MCF 10A (cell line): ENCODE measurements around the gene SPECC1L. TPM values are rescaled to one million over a fixed set of nuclear protein-coding genes. Genes with fewer than 3 reads are reported as not detected.
"Not testable (repeated sequence)": the region's sequence is repeated elsewhere in the genome, so short reads cannot be mapped to it uniquely, and the experiment has no call there.

Source experiments
- BruUV-seq: library from RNA; stranded (reverse); fragments of 400-500 nt; replicated peaks from 2 replicates; lab custom pipeline; 2021; lab: Mats Ljungman, UMichigan
- CTCF ChIA-PET: fragments of 300-600 bp; sonication (Branson Sonifier 250); formaldehyde crosslinking; extraction: SDS; loops from one replicate; lab custom pipeline; 2021; ENCODE audit warnings: antibody characterized with exemption, inconsistent platforms; lab: Yijun Ruan, JAX
- POLR2A ChIA-PET: fragments of 300-600, 350-650 bp; sonication (Branson Sonifier 250); formaldehyde crosslinking; extraction: SDS; loops from one replicate; lab custom pipeline; 2020; ENCODE audit warnings: antibody characterized with exemption, inconsistent platforms; lab: Yijun Ruan, JAX
- DNase-seq: peaks from one replicate; pipeline ENCODE4 v3.0.0-alpha.2; 2018; ENCODE audit not compliant: unreplicated experiment
- H3K27ac Mint-ChIP-seq: one replicate; pipeline ENCODE4 v1.8.0; 2022; ENCODE audit warnings: mild to moderate bottlenecking, low read depth, mixed read lengths; ENCODE audit not compliant: unreplicated experiment
- H3K27me3 Mint-ChIP-seq: one replicate; pipeline ENCODE4 v1.8.0; 2022; ENCODE audit warnings: mixed read lengths; ENCODE audit not compliant: insufficient read depth, unreplicated experiment
- H3K36me3 Mint-ChIP-seq: one replicate; pipeline ENCODE4 v1.8.0; 2022; ENCODE audit warnings: mild to moderate bottlenecking, moderate library complexity, mixed read lengths; ENCODE audit not compliant: insufficient read depth, unreplicated experiment
- H3K4me1 Mint-ChIP-seq: one replicate; pipeline ENCODE4 v1.8.0; 2022; ENCODE audit warnings: mixed read lengths; ENCODE audit not compliant: insufficient read depth, unreplicated experiment
- H3K4me3 Mint-ChIP-seq: one replicate; pipeline ENCODE4 v1.8.0; 2022; ENCODE audit warnings: mild to moderate bottlenecking, moderate library complexity, mixed read lengths; ENCODE audit not compliant: unreplicated experiment
- H3K9me3 Mint-ChIP-seq: one replicate; pipeline ENCODE4 v1.8.0; 2022; ENCODE audit warnings: mixed read lengths; ENCODE audit not compliant: unreplicated experiment
- CTCF ChIP-seq: fragments of 200-600 bp; IDR thresholded peaks from one replicate; pipeline ENCODE4 v1.8.0; 2022; ENCODE audit warnings: antibody characterized with exemption, mild to moderate bottlenecking; ENCODE audit not compliant: unreplicated experiment
- intact Hi-C: fragments of 100-400 bp; cut with micrococcal nuclease; formaldehyde crosslinking; loops from 2 replicates; pipeline ENCODE4 v1.14.1; 2022
- total RNA-seq: library from RNA; stranded (reverse); gene quantifications from 2 replicates; pipeline ENCODE4 v1.2.3, GENCODE V29; 2022

SPECC1L gene
- total RNA-seq, 1 experiment from 2014 or later, result 60.4 TPM

DNA sequence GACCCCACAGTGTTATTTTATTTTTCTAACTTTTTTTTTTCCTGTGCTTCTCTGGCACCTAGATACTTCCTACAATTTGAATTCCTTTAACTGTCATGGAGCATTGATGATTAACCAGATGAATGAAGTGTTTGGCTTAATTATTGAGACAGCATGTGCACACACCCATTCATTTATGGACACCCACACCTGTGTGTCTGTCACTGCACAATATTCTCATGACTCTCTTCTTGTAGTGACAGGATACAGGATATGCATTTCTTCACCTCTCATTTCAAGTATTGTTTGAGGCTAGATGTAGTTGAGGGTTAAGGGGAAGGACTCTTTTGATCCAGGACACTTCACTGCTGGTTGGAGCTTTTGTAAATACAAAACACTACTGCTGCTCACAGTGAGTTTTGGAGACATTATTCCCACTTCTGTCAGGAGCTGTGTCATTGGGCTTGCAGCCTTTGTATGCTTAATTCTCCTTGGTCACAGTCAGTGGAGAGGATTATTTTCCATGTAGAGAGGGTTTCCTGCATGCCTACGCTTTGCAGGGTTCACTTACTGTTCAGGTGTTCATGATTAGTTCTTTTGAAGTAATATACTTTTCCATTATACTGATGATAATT is 33.5 kb downstream of the SPECC1L start:
- Mint-ChIP-seq H3K36me3 (peaks cover 50% of the 10 kb centered on the region), H3K4me1 (peaks cover 27% of the 10 kb centered on the region), H3K27me3 (no peaks in the 10 kb centered on the region), H3K4me3 (peak overlapping the region; percentile 43), H3K9me3 (no peaks in the 10 kb centered on the region), H3K27ac (no peak overlapping the region)
- ChIA-PET POLR2A (interaction anchor here (0.6 to 1.6 kb wide), 3 partner anchors 19 to 410 kb away, joined by 3 to 5 read pairs (median 4); partner anchors contain the start of gene MIF), CTCF (no interaction called here)
- BruUV-seq, result TSS peak; percentile 19
- intact Hi-C loops, result no loop called here
- TF ChIP-seq CTCF, result no peak
- no peak for DNase-seq

DNA sequence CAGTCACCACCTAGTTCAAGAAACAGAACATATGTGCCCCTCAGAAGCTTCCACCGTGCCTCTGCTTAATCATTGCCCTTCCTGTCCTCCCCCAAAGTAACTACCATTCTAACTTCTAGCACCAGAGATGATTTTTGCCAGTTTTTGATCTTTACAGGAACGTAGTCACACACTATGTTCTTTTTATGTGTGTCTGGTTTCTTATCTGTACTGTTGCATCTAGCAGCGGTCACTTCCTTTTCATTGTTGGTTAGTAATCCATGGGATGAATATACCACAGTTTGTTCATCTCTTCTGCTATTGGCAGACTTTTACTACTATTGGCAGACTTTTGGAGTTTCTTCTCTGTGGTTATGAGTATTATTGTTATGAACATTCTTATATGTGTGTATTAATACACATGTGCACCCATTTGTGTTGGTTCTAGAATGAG is 34.6 kb downstream of the SPECC1L start:
- Mint-ChIP-seq H3K27me3 (no peaks in the 10 kb centered on the region), H3K4me1 (peaks cover 23% of the 10 kb centered on the region), H3K4me3 (no peak overlapping the region), H3K9me3 (no peaks in the 10 kb centered on the region), H3K27ac (peak overlapping the region; percentile 2), H3K36me3 (peaks cover 49% of the 10 kb centered on the region)
- ChIA-PET CTCF (interaction anchor here (1.3 kb wide), 1 partner anchor 16 kb away, joined by 4 read pairs; no protein-coding TSS in a partner anchor), POLR2A (interaction anchor here (0.8 to 1.6 kb wide), 2 partner anchors 14 to 20 kb away, joined by 3 to 5 read pairs; no protein-coding TSS in a partner anchor)
- no TSS peak for BruUV-seq
- no peak for TF ChIP-seq CTCF
- intact Hi-C loops, result no loop called here
- DNase-seq, result no peak

- H3K9me3 Mint-ChIP-seq, result no peaks in the 10 kb centered on the region
- H3K4me1 Mint-ChIP-seq, result peaks cover 6% of the 10 kb centered on the region
- ChIA-PET CTCF (no interaction called here), POLR2A (no interaction called here)
- no peak overlapping the region for H3K4me3 Mint-ChIP-seq
- intact Hi-C loops, result no loop called here
- TF ChIP-seq CTCF, result no peak
- H3K27ac Mint-ChIP-seq, result no peak overlapping the region
- BruUV-seq, result no TSS peak
- H3K36me3 Mint-ChIP-seq, result peaks cover 55% of the 10 kb centered on the region
- no peaks in the 10 kb centered on the region for H3K27me3 Mint-ChIP-seq
- DNase-seq, result no peak
Measured at GRCh38 chr22:24310969-24311368, 40.3 kb downstream of the SPECC1L start.

DNA sequence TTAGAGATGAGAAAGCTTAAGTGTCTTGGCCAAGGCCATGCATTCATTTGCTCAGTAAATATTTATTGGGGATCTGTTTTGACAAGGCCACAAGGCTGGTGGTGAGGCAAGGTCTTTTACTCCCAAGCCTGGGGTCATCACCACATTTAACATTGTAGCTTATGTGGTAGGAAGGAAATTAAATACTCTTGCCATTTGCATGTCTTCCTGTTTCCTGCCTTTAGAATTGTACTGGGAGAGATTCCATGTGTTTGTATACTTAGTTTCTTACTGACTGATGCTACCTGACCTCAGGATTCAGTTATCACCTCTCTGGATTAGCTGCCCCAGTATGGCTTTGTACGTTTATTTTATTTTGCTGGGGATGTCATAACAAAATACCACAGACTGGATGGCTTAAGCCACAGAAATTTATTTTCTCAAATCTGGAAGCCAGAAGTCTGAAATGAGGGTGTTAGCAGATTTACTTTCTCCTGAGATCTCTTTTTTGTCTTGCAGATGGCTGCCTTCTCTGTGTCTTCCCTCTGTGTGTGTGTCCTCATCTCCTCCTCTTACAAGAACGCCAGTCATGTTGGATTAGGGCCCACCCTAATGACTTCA is 44.8 kb downstream of the SPECC1L start:
- Mint-ChIP-seq H3K27me3 (no peaks in the 10 kb centered on the region), H3K4me3 (no peak overlapping the region), H3K9me3 (no peaks in the 10 kb centered on the region), H3K36me3 (peaks cover 48% of the 10 kb centered on the region), H3K27ac (no peak overlapping the region), H3K4me1 (peaks cover 6% of the 10 kb centered on the region)
- no TSS peak for BruUV-seq
- intact Hi-C loops, result no loop called here
- TF ChIP-seq CTCF, result no peak
- no peak for DNase-seq
- ChIA-PET CTCF (interaction anchor here (0.6 kb wide), 1 partner anchor 44 kb away, joined by 5 read pairs; no protein-coding TSS in a partner anchor), POLR2A (no interaction called here)

DNA sequence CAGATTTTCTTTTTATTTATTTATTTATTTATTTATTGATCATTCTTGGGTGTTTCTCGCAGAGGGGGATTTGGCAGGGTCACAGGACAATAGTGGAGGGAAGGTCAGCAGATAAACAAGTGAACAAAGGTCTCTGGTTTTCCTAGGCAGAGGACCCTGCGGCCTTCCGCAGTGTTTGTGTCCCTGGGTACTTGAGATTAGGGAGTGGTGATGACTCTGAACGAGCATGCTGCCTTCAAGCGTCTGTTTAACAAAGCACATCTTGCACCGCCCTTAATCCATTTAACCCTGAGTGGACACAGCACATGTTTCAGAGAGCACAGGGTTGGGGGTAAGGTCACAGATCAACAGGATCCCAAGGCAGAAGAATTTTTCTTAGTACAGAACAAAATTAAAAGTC is 45.6 kb downstream of the SPECC1L start:
- POLR2A ChIA-PET, H3K27me3 Mint-ChIP-seq, CTCF ChIA-PET: not testable (repeated sequence)

DNA sequence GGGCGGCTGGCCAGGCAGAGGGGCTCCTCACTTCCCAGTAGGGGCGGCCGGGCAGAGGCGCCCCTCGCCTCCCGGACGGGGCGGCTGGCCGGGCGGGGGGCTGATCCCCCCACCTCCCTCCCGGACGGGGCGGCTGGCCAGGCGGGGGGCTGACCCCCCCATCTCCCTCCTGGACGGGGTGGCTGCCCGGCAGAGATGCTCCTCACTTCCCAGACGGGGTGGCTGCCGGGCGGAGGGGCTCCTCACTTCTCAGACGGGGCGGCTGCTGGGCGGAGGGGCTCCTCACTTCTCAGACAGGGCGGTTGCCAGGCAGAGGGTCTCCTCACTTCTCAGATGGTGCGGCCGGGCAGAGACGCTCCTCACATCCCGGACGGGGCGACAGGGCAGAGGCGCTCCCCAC is 46.9 kb downstream of the SPECC1L start:
- H3K4me3 Mint-ChIP-seq, H3K27me3 Mint-ChIP-seq, CTCF ChIA-PET, DNase-seq, intact Hi-C loops, H3K9me3 Mint-ChIP-seq, H3K4me1 Mint-ChIP-seq, BruUV-seq, POLR2A ChIA-PET, H3K27ac Mint-ChIP-seq: not testable (repeated sequence)
- peaks cover 62% of the 10 kb centered on the region for H3K36me3 Mint-ChIP-seq

More for the DNA sequence above, 45.6 kb downstream of the SPECC1L start:
- H3K36me3 Mint-ChIP-seq, result peaks cover 56% of the 10 kb centered on the region
- H3K27ac Mint-ChIP-seq, DNase-seq, H3K9me3 Mint-ChIP-seq, H3K4me1 Mint-ChIP-seq, BruUV-seq, intact Hi-C loops, H3K4me3 Mint-ChIP-seq: not testable (repeated sequence)
